ENCODE data around the gene ARHGAP6. TPM values are rescaled to one million over a fixed set of nuclear protein-coding genes. Genes with fewer than 3 reads are reported as not detected.

ARHGAP6 gene
- total RNA-seq, 2 donors from 2014 or later = 1.4 to 5.6 TPM

GRCh38 chrX:11474576-11474975 is 191.1 kb downstream of the ARHGAP6 start:
- DNase-seq (no peak), ATAC-seq (no peak)
- intact Hi-C loops (cut with DNase I, micrococcal nuclease) = no loop called here

- no peak for ATAC-seq
- intact Hi-C loops (cut with DNase I, micrococcal nuclease) = no loop called here
- DNase-seq = no peak
Observed at GRCh38 chrX:11474021-11474420, 191.7 kb downstream of the ARHGAP6 start.

DNA sequence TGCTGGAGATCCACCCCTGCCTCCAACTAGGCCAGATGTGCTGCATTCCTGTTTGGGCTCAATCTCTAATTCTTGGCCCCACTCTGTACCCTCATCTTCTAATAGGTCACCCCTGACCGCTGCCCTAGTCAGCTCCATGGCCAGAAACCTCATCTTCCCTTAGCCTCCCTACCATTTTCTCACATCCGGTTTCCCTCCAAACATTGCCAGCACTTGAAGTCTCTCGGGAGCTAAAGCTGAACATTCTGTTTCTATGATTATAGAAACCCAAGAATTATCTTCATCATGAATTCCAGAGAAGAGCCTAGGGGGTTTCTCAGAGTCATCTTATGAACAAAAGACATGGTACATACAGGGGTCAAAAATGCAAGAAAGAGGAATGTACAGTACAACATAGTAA is 192.8 kb downstream of the ARHGAP6 start:
- DNase-seq (no peak), ATAC-seq (no peak)
- intact Hi-C loops (cut with DNase I, micrococcal nuclease) = no loop called here

DNA sequence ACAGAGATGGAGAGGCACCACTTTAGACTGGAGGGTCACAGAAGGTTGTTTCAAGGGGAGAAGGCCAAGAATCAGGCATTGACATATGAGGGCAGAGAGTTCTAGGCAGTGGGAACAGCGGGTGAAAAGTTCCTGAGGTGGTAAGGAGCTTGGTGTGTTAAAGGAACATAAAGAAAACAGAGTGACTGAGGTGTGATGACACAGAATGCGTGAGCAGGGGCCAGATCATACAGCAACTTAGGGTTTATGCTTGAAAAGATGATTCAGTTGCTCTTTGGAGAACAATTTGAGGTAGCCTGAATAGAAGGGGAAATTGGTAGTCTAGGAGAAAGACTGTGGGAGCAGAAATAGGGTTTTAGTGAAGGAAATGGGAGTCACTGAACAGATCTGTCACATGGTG is 193.3 kb downstream of the ARHGAP6 start:
- ATAC-seq = no peak
- no peak for DNase-seq
- intact Hi-C loops (cut with DNase I, micrococcal nuclease) = no loop called here

DNA sequence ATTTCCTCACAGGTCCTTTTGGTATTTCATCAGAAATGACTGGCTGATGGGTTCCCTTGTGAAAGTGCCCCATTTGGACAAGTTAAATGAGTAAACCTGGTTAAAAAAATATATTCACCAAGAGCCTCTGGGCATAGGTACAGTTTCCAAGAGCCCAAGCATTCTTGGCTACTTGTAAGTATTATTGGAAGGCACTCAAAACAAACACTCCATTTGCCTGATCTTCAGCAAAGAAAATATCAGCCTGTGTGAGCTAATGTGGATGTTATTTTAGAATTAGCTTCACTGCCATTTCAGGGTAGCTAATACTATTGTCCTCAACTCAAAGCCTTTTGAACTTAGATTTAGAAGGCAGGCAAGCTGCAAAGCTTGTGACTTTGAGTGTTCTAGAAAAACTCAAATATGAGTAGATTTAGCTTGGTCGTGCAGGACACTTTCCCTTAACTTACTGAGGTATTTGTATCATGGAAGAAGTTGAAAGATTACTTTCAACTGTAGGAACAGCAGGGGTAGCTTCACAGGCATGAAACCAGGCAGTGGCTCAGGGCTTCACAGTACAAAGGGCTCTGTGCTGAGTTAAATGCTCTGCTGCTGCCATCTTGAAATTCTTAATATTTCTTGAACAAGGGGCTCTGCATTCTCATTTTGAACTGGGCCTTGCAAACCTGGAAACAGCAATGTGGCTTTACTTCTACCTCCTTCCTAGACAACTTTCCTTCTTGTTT is 195.3 kb downstream of the ARHGAP6 start:
- no peak for ATAC-seq
- no peak for DNase-seq
- intact Hi-C loops (cut with DNase I, micrococcal nuclease) = no loop called here

GRCh38 chrX:11465648-11466411 is 199.9 kb downstream of the ARHGAP6 start:
- DNase-seq = no peak
- intact Hi-C loops (cut with DNase I, micrococcal nuclease) = loop anchor here in 1 of 2 donors (2.0 kb wide), 1 partner anchor 29 kb away; no protein-coding TSS in a partner anchor
- no peak for ATAC-seq

GRCh38 chrX:11464836-11465463 is 200.8 kb downstream of the ARHGAP6 start:
- intact Hi-C loops (cut with DNase I, micrococcal nuclease) = loop anchor here in 1 of 2 donors (2.0 kb wide), 1 partner anchor 30 kb away; no protein-coding TSS in a partner anchor
- DNase-seq (no peak), ATAC-seq (no peak)

- ATAC-seq (no peak), DNase-seq (no peak)
- intact Hi-C loops (cut with DNase I, micrococcal nuclease) = loop anchor here in 1 of 2 donors (2.0 kb wide), 1 partner anchor 30 kb away; no protein-coding TSS in a partner anchor
Observed at GRCh38 chrX:11464380-11464779, 201.3 kb downstream of the ARHGAP6 start.

DNA sequence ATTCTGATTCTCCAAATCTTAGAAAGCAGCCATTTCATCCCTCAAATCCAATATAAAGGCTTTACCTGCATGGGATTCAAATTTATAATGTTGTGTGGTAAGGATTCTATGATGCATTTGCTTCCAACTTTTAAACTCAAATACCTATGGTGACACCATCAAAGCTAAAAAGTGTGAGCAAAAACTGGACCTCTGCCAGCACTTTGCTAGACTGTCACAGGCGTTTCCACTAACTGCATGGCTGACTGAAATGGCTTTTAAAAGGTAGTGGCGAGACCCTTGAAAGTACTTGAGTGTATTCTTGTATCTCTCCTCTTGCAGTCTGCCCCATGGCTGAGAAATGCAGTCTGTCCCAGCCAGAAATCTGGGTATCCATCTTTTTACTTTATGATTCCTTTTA is 203.1 kb downstream of the ARHGAP6 start:
- intact Hi-C loops (cut with DNase I, micrococcal nuclease) = no loop called here
- DNase-seq (no peak), ATAC-seq (no peak)

GRCh38 chrX:11462136-11462535 is 203.6 kb downstream of the ARHGAP6 start:
- DNase-seq = no peak
- no peak for ATAC-seq
- intact Hi-C loops (cut with DNase I, micrococcal nuclease) = no loop called here

GRCh38 chrX:11461201-11462001 is 204.3 kb downstream of the ARHGAP6 start:
- intact Hi-C loops (cut with DNase I, micrococcal nuclease) = no loop called here
- DNase-seq (no peak), ATAC-seq (no peak)

DNA sequence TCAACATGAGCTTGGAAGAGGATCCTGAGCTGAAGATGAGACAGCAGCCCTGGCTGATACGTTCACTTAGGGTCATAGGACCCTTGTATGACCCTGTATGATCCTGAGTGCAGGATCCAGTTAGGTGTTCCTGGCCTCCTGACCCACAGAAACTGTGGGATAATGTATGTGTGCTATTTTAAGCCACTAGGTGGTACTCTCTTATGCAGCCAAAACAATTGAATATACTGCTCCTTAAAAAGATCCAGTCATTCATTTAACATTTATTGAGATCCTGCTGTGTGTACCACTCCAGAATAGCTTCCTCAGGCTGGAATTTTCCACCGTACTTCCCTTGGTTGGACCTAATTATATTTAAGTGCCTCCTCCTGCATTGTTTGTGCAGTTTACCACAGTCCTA is 205.4 kb downstream of the ARHGAP6 start:
- DNase-seq (no peak), ATAC-seq (no peak)
- intact Hi-C loops (cut with DNase I, micrococcal nuclease) = no loop called here

DNA sequence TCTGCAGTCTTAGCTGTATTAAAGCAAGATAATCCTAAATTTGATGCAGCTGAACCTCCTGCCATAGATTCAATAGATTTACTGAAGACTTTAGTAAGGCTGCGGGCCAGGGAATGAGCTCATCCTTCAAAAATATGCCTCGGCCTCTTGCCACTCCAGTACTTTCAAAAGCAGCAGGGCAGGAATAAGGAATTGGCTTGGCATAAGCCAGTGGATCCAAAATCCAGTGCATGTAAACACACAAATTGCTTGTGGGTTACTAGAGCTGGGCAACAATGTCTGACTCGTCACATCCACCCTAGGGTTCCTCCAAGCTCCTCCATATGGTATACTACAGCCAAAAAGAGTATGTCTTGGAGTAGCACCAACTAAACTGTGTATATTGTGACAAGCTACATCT is 207.6 kb downstream of the ARHGAP6 start:
- intact Hi-C loops (cut with DNase I, micrococcal nuclease) = no loop called here
- DNase-seq (no peak), ATAC-seq (no peak)

GRCh38 chrX:11451151-11451550 is 214.6 kb downstream of the ARHGAP6 start:
- intact Hi-C loops (cut with DNase I, micrococcal nuclease) = no loop called here
- DNase-seq = no peak
- no peak for ATAC-seq

DNA sequence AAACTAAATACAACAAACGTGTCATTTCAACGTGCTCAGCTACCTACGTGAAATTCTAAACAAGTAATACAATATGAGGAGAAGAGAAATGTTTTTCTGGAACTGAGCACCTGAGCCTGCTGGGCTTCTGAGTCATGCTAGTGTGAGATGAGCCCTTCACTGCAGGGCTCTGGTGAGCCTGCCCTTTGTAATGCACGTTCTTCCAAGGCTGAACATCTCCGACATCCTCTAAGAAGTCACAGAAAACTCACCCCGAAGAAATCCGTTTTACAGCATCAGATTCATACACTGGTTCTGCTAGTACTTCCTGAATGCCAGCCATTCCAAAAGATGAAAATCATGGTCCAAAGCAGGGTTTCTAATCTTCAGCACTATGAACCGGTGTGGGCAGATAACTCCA is 215.4 kb downstream of the ARHGAP6 start:
- intact Hi-C loops (cut with DNase I, micrococcal nuclease) = no loop called here
- no peak for ATAC-seq
- no peak for DNase-seq

DNA sequence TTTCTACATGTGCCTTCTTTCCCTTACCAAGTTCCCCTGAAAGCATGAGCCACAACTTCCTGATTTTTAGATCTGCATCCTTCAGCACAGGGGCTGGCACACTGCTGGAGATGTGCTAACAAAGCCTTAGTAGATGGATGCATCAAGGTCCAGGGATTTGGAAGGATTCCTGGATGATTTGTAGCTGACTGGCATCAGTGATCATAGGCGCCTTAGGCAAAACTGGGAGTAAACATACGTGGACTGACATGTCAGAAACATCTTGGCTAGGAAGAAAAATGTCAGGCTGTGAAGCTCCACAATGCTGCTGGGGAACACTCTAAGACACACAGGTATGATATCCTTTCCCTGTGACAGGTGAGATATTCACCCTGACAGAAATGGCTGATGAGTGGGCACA is 216.1 kb downstream of the ARHGAP6 start:
- ATAC-seq (no peak), DNase-seq (no peak)
- intact Hi-C loops (cut with DNase I, micrococcal nuclease) = no loop called here

DNA sequence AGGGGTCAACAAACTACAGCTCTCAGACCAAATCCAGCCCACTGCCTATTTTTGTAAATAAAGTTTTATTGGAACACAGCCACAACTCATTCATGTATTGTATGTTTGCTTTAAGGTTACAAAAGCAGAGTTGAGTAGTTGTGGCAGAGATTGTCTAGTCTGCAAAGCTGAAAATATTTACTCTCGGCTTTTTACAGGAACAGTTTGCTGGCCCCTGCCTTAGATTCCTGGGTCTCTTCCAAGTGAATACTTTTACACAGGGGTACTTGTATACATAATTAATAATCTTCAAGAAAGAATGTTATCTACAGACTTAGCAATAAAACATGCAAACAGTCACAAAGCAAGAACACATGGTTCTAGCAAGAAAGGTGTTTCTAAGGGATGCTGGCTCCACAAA is 218.3 kb downstream of the ARHGAP6 start:
- no peak for ATAC-seq
- intact Hi-C loops (cut with DNase I, micrococcal nuclease) = no loop called here
- no peak for DNase-seq

- intact Hi-C loops (cut with DNase I, micrococcal nuclease) = no loop called here
- ATAC-seq (no peak), DNase-seq (no peak)
Observed at GRCh38 chrX:11446949-11447348, 218.8 kb downstream of the ARHGAP6 start.

DNA sequence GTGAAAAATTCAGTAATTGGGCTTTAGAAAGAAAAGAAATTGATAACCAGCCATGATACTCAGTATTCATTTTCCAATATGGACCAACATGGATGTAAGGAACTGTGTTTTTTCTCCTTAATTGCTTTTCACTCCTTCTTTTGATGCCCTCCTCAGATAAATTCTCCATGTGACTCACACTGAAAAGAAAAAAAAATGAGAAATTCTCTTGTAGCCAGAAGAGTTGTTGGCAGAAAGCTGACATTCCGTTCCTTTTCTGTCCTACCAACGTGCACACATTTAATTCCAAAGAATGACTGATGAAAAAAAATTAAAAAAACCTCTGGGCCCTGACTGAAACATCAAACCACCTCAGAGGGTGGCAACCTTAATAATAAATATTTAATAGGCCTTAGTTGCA is 219.4 kb downstream of the ARHGAP6 start:
- intact Hi-C loops (cut with DNase I, micrococcal nuclease) = no loop called here
- ATAC-seq = no peak
- DNase-seq = no peak
